ENCODE results near the gene UBE2Q1.

The UBE2Q1 gene

GRCh38 chr1:154549202-154549770 is 9.2 kb downstream of the UBE2Q1 start:
- Histone ChIP-seq H4K20me1 (ENCODE audit: insufficient read depth, low read length) (peaks cover 30% of the 10 kb centered on the region), H3K79me2 (ENCODE audit: insufficient read depth, low read length) (no peaks in the 10 kb centered on the region), H3K27me3 (ENCODE audit: insufficient read depth, low read length, poor library complexity) (no peaks in the 10 kb centered on the region), H3K4me3 (ENCODE audit: low read depth in 1 of 2, low read length in 2 of 2) (no peak overlapping the region), H2AFZ (ENCODE audit: low read depth, low read length) (no peak overlapping the region), H3K4me1 (ENCODE audit: insufficient read depth, low read length) (peaks cover 11% of the 10 kb centered on the region; the same call in 1 of the 2 replicates), H3K4me2 (ENCODE audit: insufficient read depth, low read length) (peak overlapping the region; percentile 29; the same call in 1 of the 2 replicates), H3K27ac (ENCODE audit: low read length) (no peak overlapping the region), H3K36me3 (ENCODE audit: insufficient read depth, low read length) (peaks cover 58% of the 10 kb centered on the region), H3K9me3 (ENCODE audit: insufficient read depth, low read length, severe bottlenecking) (no peaks in the 10 kb centered on the region), H3K9ac (ENCODE audit: low read depth, low read length) (no peak overlapping the region)
- DNase-seq, result no peak
- ATAC-seq (ENCODE audit: insufficient read depth, low read depth), result no peak
- TF ChIP-seq, protein P1, sequence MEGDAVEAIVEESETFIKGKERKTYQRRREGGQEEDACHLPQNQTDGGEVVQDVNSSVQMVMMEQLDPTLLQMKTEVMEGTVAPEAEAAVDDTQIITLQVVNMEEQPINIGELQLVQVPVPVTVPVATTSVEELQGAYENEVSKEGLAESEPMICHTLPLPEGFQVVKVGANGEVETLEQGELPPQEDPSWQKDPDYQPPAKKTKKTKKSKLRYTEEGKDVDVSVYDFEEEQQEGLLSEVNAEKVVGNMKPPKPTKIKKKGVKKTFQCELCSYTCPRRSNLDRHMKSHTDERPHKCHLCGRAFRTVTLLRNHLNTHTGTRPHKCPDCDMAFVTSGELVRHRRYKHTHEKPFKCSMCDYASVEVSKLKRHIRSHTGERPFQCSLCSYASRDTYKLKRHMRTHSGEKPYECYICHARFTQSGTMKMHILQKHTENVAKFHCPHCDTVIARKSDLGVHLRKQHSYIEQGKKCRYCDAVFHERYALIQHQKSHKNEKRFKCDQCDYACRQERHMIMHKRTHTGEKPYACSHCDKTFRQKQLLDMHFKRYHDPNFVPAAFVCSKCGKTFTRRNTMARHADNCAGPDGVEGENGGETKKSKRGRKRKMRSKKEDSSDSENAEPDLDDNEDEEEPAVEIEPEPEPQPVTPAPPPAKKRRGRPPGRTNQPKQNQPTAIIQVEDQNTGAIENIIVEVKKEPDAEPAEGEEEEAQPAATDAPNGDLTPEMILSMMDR (IDR thresholded peaks at IDR 0.05; ENCODE audit: borderline replicate concordance, extremely low read depth, low read length, poor library complexity, severe bottlenecking), result no peak
- no peak for TF ChIP-seq EZH2 (IDR thresholded peaks at IDR 0.05; ENCODE audit: borderline replicate concordance, low read depth, low read length, severe bottlenecking)

DNA sequence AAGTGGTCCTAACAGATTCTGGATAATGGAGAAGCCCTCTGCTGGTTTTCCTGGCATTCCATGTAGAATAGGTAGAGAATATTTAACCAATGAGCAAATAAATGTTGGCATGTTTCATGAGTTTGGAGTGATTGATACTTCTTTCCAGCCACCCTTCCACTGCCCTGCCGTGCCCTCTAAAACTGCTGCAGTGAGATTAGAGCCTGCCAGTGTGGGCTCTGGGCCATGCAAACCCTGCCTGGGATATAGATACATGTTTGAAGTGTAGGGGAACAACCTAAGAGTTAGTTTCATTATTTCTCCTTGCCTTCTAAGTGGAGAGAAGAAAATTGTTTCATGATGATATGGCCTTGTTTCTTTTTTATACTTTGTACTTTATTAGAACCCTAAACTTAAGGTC is 10.4 kb downstream of the UBE2Q1 start:
- Histone ChIP-seq H4K20me1 (ENCODE audit: insufficient read depth, low read length) (peaks cover 30% of the 10 kb centered on the region), H3K27me3 (ENCODE audit: insufficient read depth, low read length, poor library complexity) (no peaks in the 10 kb centered on the region), H2AFZ (ENCODE audit: low read depth, low read length) (no peak overlapping the region), H3K79me2 (ENCODE audit: insufficient read depth, low read length) (no peaks in the 10 kb centered on the region), H3K36me3 (ENCODE audit: insufficient read depth, low read length) (peaks cover 45% of the 10 kb centered on the region), H3K4me3 (ENCODE audit: low read depth in 1 of 2, low read length in 2 of 2) (no peak overlapping the region), H3K9ac (ENCODE audit: low read depth, low read length) (no peak overlapping the region), H3K4me2 (ENCODE audit: insufficient read depth, low read length) (no peak overlapping the region), H3K9me3 (ENCODE audit: insufficient read depth, low read length, severe bottlenecking) (no peaks in the 10 kb centered on the region), H3K27ac (ENCODE audit: low read length) (no peak overlapping the region), H3K4me1 (ENCODE audit: insufficient read depth, low read length) (peaks cover 11% of the 10 kb centered on the region; the same call in 1 of the 2 replicates)
- TF ChIP-seq, protein P1 (IDR thresholded peaks at IDR 0.05; ENCODE audit: borderline replicate concordance, extremely low read depth, low read length, poor library complexity, severe bottlenecking), result no peak
- TF ChIP-seq EZH2 (IDR thresholded peaks at IDR 0.05; ENCODE audit: borderline replicate concordance, low read depth, low read length, severe bottlenecking), result no peak
- no peak for DNase-seq
- ATAC-seq (ENCODE audit: insufficient read depth, low read depth), result no peak

- TF ChIP-seq, protein P1 (IDR thresholded peaks at IDR 0.05; ENCODE audit: borderline replicate concordance, extremely low read depth, low read length, poor library complexity, severe bottlenecking), result no peak
- no peak for TF ChIP-seq EZH2 (IDR thresholded peaks at IDR 0.05; ENCODE audit: borderline replicate concordance, low read depth, low read length, severe bottlenecking)
- H3K36me3 ChIP-seq (ENCODE audit: insufficient read depth, low read length), result peaks cover 37% of the 10 kb centered on the region
- peaks cover 11% of the 10 kb centered on the region; the same call in 1 of the 2 replicates for H3K4me1 ChIP-seq (ENCODE audit: insufficient read depth, low read length)
- H3K27ac ChIP-seq (ENCODE audit: low read length), result no peak overlapping the region
- ATAC-seq (ENCODE audit: insufficient read depth, low read depth), result no peak
- DNase-seq, result no peak
- H3K79me2 ChIP-seq (ENCODE audit: insufficient read depth, low read length), result no peaks in the 10 kb centered on the region
- H2AFZ ChIP-seq (ENCODE audit: low read depth, low read length), result no peak overlapping the region
- no peak overlapping the region for H3K9ac ChIP-seq (ENCODE audit: low read depth, low read length)
- no peak overlapping the region for H3K4me2 ChIP-seq (ENCODE audit: insufficient read depth, low read length)
- H3K4me3 ChIP-seq (ENCODE audit: low read depth in 1 of 2, low read length in 2 of 2), result no peak overlapping the region
- peaks cover 30% of the 10 kb centered on the region for H4K20me1 ChIP-seq (ENCODE audit: insufficient read depth, low read length)
- no peaks in the 10 kb centered on the region for H3K9me3 ChIP-seq (ENCODE audit: insufficient read depth, low read length, severe bottlenecking)
- no peaks in the 10 kb centered on the region for H3K27me3 ChIP-seq (ENCODE audit: insufficient read depth, low read length, poor library complexity)
These were observed 11.2 kb downstream of the UBE2Q1 start for GRCh38 chr1:154547105-154547732.
